C4-2B (cell line): ENCODE results near the gene FUT3.

ENCODE experiments used
- ZFX ChIP-seq: fragments of 450-650 bp; IDR thresholded peaks from 2 replicates; pipeline ENCODE4 v1.6.1; 2017
- TF ChIP-seq, protein P1 (sequence below): fragments of 450-650 bp; conservative IDR thresholded peaks from 2 replicates; pipeline ENCODE4 v1.5.1; 2017; ENCODE audit warnings: mild to moderate bottlenecking

DNA sequence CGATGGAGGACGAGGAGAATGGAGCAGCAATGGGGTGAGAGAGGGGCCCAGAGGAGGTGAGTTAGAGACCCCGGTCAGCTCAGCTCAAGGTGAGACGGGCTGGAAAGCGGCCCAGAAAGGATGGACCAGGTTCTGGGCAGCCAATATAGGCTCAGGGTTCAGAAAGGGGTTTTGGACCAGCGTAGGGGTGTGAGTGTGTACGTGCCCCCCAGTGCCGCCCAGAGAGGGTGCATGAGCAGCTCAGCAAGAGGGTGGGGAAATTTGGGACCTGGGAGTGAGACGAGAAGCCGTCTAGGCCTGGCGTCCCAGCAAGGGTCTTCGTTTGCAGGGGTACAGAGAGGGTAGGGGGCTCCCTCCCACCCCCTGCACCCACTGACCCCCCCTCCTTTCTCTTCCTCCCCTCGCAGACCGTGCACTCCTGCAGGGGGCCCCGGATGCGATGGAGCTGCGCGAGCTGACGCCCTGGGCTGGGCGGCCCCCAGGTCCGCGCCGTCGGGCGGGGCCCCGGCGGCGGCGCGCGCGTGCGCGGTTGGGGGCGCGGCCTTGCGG, 23.8 kb downstream of the FUT3 start:
- TF ChIP-seq, protein P1, sequence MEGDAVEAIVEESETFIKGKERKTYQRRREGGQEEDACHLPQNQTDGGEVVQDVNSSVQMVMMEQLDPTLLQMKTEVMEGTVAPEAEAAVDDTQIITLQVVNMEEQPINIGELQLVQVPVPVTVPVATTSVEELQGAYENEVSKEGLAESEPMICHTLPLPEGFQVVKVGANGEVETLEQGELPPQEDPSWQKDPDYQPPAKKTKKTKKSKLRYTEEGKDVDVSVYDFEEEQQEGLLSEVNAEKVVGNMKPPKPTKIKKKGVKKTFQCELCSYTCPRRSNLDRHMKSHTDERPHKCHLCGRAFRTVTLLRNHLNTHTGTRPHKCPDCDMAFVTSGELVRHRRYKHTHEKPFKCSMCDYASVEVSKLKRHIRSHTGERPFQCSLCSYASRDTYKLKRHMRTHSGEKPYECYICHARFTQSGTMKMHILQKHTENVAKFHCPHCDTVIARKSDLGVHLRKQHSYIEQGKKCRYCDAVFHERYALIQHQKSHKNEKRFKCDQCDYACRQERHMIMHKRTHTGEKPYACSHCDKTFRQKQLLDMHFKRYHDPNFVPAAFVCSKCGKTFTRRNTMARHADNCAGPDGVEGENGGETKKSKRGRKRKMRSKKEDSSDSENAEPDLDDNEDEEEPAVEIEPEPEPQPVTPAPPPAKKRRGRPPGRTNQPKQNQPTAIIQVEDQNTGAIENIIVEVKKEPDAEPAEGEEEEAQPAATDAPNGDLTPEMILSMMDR = no peak
- no peak for TF ChIP-seq ZFX
